OCI-M1 (cell line): ENCODE results near the gene WDPCP.
"Not testable (repeated sequence)": the region's sequence is repeated elsewhere in the genome, so short reads cannot be mapped to it uniquely, and the experiment has no call there.

ENCODE experiments used
- DNase-seq: peaks from one replicate; lab custom pipeline; 2025; lab: John Stamatoyannopoulos, UW

The WDPCP gene

GRCh38 chr2:63590626-63591408 lies 2.5 kb upstream of the WDPCP start:
- DNase-seq = peak; percentile 77

DNA sequence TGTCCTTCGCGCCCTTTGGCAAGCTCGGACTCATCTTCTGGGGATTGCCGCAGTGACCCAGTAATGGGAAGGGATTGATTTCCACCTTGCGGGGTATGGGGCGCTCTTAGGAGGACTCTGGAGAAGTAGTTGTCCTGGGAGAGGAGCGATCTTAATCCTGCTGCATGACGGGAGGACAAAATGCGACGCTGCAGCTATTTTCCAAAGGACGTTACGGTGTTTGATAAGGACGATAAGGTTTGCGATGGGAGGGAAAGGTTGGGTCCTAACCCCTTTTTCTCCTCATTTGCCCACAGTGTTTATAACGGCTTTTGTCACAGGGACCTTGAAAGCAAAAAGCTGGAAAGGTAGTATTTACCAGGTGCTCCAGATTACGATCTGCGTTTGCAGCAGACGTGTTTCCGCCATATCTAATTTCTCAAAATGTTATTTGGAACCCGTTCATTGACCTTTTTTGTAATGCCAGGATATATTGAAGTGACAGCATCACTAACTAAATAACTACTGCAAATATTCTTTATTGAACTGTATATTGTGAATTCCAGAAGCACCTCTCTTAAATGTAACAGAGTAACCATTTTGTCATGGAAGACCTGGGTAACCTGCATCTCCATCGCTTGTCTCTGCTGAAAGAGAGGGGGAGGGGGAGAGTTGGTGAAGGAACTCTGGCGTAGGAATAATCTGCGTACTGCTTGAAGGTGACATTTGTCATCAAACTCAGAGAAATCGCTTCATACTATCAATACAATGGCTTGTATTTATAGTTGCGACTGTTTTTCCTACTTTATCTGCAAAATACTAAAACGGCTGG lies 1.1 kb upstream of the WDPCP start:
- peak; percentile 49 for DNase-seq

DNA sequence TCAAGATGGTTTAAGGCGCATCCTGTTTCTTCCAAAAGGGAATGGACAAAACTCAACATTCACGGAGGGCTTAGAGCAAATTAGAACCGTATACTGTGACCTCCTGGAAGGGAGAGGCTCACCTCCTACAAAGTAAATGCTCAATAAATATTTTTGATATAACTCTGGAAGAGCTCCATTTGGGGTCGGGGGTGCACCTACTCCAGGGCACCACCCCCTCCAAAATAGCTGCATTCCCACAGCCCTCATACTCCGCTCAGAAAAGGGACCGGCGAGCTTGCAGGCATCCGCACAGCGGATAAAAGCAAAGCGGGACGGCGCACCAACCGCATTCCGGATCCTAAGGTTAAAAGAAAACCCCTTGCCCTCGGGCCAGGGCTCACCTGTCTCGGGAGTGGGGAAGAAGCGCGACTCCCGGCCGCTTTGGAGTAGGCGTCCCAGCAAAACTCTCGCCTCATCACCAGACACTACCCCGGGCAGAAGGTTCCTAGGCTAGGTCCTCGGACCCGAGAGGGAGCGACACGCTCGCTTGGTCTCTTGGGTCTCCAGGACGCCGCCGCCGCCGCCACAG lies 378 bp downstream of the WDPCP start:
- no peak for DNase-seq

- DNase-seq = peak; percentile 9
These were observed 5.4 kb downstream of the WDPCP start for GRCh38 chr2:63582873-63583272.

- DNase-seq = peak; percentile 59
These were observed 6.8 kb downstream of the WDPCP start for GRCh38 chr2:63581298-63581961.

GRCh38 chr2:63580651-63581297 lies 7.5 kb downstream of the WDPCP start:
- no peak for DNase-seq

GRCh38 chr2:63578767-63579166 lies 9.5 kb downstream of the WDPCP start:
- no peak for DNase-seq

DNA sequence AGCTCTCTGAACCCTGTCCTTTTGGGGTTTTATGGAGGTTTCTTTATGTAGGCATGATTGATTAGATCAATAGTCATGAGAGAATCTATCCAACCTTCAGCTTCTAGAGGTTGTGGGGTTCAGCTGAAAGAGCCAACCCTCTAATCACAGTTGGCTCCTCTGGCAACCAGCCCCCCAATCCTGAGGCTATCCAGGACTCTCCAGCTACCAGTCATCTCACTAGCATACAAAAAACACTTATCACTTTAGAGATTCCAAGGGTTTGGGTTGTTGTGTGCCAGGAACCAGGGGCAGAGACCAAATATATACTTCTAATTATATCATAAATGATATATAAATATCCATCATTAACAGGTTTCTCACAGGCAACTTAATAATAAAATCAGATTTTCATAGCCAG lies 11.7 kb downstream of the WDPCP start:
- DNase-seq = no peak

DNA sequence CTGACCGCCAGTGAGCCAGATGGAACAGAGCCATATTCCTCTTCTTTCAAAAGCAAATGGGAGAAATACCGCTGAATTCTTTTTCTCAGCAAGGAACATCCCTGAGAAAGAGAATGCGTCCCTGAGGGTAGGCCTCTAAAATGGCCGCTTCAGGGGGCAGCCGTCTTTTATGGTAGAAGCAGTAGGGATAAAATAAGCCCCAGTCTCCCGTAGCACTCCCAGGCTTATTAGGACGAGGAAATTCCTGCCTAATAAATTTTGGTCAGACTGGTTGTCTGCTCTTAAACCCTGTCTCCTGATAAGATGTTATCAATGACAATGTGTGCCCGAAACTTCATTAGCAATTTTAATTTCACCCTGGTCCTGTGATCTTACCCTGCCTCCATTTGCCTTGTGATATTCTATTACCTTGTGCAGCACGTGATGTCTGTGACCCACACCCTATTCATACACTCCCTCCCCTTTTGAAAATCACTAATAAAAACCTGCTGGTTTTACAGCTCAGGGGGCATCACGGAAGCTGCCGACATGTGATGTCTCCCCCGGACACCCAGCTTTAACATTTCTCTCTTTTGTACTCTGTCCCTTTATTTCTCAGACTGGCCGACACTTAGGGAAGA lies 14.4 kb downstream of the WDPCP start:
- not testable (repeated sequence) for DNase-seq

DNA sequence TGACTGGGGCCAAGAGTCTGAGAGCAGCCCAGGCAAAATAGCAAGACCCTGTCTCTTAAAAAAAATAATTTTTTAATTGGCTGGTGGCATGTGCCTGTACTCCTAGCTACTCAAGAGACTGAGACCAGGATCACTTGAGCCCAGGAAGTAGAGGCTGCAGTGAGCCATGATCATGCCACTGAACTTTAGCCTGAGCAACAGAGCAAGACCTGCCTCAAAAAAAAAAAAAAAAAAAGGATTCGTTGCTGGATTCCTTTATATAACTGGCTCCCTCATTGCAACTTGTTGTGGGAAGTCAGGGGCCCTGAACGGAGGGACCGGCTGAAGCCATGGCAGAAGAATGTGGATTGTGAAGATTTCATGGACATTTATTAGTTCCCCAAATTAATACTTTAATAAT lies 15.3 kb downstream of the WDPCP start:
- not testable (repeated sequence) for DNase-seq

DNA sequence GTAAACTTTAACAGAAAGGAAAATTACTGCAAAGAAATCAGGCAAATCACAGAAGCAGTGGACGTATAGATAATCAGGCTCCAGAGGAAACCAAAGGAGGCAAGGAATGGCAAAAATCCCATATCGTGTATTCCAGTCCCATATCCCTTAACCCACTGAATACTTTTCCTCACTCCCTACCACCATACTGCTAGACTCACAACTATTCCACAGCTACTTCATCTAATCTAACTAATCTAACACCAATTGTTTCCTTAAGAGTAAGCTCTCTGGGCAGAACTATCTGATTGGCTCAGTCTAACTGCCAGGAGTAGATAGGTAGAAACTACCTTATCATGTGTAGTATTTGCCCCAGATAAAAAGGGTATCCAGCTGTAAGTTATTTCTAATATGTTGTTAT lies 16.3 kb downstream of the WDPCP start:
- DNase-seq = no peak

DNA sequence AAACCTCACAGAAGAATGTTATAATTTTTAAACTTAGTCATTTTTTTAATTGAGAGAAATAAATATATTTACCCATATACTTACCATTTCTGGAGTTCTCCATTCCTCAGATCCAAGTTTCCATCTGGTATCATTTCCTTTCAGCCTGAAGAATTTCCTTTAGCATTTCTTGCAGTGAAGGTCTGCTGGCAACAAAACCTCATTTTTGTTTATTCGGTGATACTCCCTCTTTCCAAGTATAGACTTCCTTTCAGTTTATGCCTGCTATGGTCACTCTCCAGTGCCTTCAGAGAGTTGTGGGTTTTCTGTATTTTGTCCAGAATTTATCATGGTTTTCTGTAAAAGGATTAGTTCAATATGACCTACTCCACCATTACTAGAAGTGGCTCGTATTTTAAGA lies 17.0 kb downstream of the WDPCP start:
- no peak for DNase-seq

- DNase-seq = no peak
These were observed 18.5 kb downstream of the WDPCP start for GRCh38 chr2:63569740-63570139.

GRCh38 chr2:63562751-63563150 lies 25.5 kb downstream of the WDPCP start:
- DNase-seq = no peak

- DNase-seq = not testable (repeated sequence)
These were observed 29.4 kb downstream of the WDPCP start for GRCh38 chr2:63558922-63559321.

DNA sequence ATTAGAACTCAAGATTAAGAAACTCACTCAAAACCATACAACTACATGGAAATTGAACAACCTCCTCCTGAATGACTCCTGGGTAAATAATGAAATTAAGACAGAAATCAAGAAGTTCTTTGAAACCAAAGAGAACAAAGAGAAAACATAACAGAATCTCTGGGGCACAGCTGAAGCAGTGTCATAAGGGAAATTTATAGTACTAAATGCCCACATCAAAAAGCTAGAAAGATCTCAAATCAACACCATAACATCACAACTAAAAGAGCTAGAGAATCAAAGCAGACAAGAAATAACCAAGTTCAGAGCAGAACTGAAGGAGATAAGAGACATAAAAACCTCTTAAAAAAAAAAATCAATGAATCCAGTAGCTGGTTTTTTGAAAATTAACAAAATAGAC lies 30.5 kb downstream of the WDPCP start:
- DNase-seq = not testable (repeated sequence)

DNA sequence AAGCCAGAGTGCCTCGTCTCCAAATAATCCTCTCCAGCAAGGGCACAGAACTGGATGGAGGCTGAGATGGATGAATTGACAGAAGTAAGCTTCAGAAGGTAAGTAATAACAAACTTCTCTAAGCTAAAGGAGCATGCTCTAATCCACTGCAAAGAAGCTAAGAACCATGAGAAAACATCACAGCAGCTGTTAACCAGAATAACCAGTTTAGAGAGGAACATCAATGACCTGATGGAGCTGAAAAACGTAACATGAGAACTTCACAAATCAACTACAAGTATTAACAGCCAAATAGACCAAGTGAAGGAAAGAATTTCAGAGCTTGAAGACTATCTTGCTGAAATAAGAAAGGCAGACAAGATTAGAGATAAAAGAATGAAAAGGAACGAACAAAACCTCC lies 32.3 kb downstream of the WDPCP start:
- DNase-seq = no peak

DNA sequence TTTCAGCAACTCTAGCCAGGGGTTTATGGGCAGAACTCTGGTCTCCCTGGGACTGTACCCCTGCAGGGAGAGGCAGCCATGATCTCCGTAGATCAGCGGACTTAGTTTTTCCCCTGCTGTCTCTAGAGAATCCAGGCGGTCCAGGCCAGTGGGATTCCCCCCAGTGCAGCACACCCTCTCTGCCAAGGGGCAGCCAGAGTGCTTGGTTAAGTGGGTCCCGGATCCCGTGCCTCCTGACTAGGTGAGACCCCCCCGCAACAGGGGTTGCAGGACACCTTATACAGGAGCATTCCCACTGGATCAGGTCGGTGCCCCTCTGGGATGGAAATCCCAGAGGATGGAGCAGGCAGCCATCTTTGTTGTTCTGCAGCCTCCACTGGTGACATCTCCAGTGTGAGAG lies 33.0 kb downstream of the WDPCP start:
- no peak for DNase-seq

DNA sequence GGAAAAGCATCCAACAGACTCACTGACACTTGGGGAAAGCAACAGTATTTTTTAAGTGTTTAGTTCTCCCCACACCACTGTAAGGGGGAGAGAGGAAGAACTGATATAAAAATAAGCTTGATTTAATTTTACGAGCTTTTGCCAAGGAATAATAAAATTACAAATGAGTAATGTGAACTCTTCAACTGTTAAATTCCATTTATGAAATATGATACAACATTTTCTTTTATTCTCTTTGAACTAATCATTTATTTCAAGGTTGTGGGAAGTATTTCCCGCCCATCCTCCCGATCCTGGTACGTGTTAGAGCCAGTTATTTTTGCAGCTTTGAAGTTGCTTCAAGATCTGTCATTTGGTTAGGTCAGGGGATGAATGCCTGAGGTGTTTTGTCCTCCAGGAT lies 35.2 kb downstream of the WDPCP start:
- DNase-seq = no peak

- no peak for DNase-seq
These were observed 43.3 kb downstream of the WDPCP start for GRCh38 chr2:63545023-63545422.

GRCh38 chr2:63544017-63544627 lies 44.2 kb downstream of the WDPCP start:
- DNase-seq = peak; percentile 47
